A549 (cell line): ENCODE data around the gene DOC2A.
A peak's percentile ranks its signal among the peaks of the same experiment; 100 is the strongest.

ENCODE experiments used
- MAFK ChIP-seq: fragments of 450-650 bp; IDR thresholded peaks from 2 replicates; pipeline ENCODE4 v1.6.1; 2014; ENCODE audit not compliant: partially characterized antibody
- POLR2A ChIP-seq: IDR thresholded peaks from 2 replicates; pipeline ENCODE4 v1.6.1; 2012; ENCODE audit warnings: mild to moderate bottlenecking, low read length
- SMC3 ChIP-seq: fragments of >200 bp; sonication (Bioruptor Twin); formaldehyde crosslinking; IDR thresholded peaks from 3 replicates; pipeline ENCODE4 v1.6.1; 2018; ENCODE audit warnings: inconsistent platforms
- TF ChIP-seq, protein P1 (sequence below): fragments of >200 bp; sonication (Bioruptor Twin); formaldehyde crosslinking; IDR thresholded peaks from 3 replicates; pipeline ENCODE4 v1.5.1; 2016

GRCh38 chr16:30032083-30032819 is 21.4 kb upstream of the DOC2A start:
- no peak for TF ChIP-seq MAFK
- TF ChIP-seq SMC3, result peak; percentile 72
- TF ChIP-seq POLR2A, result no peak
- TF ChIP-seq, protein P1, sequence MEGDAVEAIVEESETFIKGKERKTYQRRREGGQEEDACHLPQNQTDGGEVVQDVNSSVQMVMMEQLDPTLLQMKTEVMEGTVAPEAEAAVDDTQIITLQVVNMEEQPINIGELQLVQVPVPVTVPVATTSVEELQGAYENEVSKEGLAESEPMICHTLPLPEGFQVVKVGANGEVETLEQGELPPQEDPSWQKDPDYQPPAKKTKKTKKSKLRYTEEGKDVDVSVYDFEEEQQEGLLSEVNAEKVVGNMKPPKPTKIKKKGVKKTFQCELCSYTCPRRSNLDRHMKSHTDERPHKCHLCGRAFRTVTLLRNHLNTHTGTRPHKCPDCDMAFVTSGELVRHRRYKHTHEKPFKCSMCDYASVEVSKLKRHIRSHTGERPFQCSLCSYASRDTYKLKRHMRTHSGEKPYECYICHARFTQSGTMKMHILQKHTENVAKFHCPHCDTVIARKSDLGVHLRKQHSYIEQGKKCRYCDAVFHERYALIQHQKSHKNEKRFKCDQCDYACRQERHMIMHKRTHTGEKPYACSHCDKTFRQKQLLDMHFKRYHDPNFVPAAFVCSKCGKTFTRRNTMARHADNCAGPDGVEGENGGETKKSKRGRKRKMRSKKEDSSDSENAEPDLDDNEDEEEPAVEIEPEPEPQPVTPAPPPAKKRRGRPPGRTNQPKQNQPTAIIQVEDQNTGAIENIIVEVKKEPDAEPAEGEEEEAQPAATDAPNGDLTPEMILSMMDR, result peak; percentile 91
